HG03575 (cell line): Measurements from ENCODE around the gene PLEKHA7.

ENCODE experiments used
- ATAC-seq: cut with Tn5 transposase; IDR thresholded peaks from one replicate; pipeline ENCODE4 v1.9.1; 2021; ENCODE audit not compliant: unreplicated experiment, insufficient number of reproducible peaks, low FRiP score; ENCODE audit errors: extremely low read depth

Gene PLEKHA7

DNA sequence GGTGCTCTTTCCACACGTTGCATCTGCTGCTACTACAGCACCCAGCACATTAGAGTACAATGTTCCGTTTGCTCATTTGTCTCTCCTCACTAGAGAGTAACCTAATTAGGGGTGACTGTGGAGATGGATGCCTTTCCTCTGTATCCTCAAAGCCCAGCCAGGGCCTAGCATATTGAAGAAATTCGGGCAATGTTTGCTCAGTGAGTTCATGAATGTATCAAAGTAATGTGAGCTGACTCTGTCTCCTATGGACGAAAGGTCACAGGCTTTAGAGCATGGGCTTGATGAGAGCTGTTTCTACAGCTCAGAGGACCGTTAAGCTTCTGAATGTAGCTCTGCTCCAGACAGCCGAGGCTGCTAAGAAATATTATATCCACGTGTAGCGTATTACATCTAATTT lies 208.3 kb downstream of the PLEKHA7 start:
- ATAC-seq: no peak

DNA sequence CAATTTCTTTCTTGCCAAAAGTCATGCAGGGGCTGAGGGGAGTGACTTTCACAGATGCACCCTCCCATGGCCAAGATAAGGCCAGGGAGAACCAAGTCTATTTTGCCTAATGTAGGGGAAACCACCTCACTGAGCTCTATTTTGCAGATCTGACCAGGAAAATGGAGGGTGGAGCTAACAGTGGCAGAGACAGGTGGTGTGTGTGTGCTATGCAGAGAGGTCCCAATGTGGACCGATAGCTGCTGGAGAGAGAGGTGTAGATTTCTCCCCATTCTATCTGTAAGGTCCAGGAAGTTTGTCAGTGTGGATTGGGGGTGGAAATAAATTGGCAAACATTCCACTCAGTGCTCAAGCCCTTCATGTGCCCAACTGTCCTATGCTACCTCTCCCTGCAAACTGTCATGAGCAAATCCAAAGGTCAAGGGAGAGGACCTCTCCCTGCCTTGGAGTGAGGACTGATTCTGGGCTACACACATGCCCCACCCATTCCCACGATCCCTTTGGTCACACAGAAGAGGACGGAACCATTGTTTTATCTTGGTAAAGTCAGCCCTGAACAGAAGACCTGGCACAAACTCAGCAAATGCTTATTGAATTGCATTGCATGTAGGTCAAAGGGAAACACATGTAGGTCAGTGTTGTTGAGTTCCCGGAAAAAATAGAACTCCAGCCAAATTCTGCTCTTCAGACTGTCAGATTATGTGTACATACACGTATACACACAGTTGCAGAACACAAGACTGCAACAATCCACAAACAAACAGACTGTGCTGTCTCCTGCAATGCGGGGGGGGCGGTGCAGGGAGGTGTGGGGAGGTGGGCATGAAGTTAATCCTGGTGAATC lies 209.9 kb downstream of the PLEKHA7 start:
- no peak for ATAC-seq

DNA sequence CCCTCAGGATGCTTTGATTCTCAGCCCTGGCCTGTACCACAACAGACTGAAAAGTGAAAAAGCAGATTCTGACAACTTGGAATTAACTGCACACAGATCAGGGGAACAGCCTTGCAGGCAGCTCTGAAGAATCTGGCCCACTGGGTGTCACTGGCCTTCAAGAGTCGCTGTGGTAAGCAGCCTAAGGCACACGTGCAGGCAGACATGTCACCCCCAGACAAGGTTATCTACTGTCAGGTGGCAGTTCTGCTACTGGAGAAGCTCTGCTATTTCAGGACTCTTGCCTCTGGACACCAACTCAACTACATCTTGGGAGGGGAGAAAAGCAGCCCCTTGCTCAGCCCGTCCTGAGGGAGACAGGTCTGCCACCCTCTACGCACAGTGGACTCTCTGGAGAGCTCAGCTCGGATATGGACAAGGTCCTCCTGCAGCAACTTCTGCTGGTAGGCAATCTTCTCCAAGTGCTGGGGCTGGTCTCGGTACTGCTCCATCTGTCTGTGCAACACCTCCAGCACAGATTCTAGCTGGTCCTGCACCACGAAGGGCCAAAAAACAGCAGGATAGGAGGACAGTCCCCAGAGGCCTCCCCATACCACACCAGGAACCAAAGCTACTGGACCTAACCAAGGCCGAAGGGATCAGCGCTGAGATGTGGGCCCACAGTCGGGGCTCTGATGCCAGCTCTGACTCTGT lies 212.8 kb downstream of the PLEKHA7 start:
- ATAC-seq: no peak

DNA sequence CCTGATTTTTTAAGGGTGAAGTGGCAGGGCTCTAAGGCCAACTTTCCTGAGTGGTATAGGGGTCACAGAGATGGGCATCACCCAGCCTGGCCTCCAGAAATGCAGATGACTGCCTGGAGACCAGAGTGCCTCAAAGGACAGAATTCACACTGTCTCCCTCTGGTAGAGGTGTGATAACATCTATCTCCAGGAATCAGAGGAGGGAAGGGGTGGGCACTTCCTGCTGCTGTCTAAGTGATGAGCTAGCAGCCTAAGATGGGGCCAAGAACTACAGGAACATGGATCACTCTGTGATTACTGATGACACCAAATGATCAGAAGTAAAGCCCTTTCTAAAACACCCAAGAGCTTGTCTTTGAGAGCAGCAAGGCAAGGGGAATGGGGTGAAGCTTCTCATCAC lies 213.8 kb downstream of the PLEKHA7 start:
- no peak for ATAC-seq

DNA sequence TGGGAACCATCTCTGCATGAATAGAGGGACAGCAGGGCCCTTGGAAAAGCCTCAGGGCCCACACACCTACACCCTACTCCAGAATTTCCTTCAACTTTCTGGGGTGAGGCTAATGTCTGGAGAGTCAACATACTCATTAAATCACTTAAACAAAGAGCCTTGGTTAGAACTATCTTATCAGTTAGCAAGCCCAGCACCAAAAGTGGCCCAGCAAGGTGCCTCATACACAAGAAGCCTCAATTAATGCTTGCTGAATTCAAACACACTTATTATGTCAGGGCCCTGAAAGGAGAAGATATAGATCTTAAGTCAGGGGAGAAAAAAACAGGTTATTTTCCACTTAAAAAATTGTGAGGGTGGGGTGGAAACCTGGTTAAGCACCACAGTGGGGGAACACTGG lies 214.3 kb downstream of the PLEKHA7 start:
- ATAC-seq: no peak

DNA sequence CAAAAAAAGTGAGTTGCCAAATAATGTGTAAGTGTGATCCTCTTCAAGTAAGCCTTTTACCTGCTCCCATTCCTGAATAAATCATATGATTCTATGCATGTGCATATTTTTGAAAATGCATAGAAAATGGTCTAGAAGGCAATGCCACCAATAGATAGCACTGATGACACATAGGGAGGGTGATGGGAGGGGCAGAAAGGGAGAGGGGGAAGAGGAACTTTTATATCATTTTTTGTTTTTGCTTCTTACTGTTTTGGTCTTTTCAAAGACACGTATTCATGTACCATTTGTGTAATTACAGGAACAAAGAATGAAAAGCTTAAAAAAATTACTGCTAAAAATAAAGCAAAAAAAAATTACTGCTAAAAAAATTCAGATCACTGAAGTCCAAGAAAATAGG lies 215.0 kb downstream of the PLEKHA7 start:
- no peak for ATAC-seq

DNA sequence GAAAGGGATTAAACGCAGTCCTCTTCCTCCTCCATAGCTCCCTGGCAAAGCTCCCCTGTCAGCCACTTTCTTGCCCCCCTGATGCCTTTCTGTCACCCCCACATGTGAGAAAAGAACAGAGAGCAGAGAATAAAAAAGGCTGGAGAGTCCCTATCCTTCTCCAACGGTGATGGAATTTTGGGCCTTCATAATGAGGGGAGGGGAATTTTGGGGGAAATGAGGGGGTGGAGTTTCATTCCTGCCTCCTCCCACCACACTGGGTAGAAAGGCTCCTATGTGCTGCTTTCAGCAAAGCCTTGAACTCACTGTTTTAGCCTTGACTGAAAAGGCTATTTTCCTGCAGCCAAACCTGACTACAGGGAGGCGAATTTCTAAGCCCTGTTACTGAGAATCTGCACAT lies 216.4 kb downstream of the PLEKHA7 start:
- no peak for ATAC-seq

DNA sequence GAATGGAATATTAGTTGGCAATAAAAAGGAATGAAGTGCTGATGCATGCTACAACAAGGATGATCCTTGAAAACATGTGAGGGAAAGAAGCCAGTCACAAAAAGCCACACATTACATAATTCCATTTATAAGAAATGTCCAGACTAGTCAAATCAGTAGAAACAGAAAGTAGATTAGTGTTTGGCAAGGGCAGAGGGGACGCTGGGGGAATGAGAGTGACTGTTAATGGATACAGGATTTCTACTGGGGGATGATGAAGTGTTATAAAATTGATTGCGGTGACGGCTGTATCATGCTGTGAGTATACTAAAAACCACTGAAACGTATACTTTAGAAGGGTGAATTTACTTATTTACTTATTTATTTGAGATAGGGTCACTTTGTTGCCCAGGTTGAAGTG lies 217.9 kb downstream of the PLEKHA7 start:
- ATAC-seq: no peak

DNA sequence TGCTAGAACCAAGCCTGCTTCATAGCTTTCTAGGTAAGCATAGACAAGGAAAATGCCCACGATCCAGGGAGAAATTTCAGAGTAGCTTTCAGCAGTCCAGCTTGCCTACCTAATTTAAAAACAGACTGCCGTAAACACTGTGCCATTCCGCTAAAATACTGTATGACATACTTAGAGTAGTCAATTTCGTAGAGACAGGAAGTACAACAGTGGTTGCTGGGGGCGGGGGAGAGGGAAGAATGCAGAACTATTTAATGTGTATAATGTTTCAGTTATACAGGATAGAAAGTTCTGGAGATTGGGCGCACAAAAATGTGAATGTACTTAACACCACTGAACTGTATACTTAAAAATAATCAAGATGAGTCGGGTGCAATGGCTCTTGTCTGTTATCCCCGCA lies 219.1 kb downstream of the PLEKHA7 start:
- ATAC-seq: no peak

DNA sequence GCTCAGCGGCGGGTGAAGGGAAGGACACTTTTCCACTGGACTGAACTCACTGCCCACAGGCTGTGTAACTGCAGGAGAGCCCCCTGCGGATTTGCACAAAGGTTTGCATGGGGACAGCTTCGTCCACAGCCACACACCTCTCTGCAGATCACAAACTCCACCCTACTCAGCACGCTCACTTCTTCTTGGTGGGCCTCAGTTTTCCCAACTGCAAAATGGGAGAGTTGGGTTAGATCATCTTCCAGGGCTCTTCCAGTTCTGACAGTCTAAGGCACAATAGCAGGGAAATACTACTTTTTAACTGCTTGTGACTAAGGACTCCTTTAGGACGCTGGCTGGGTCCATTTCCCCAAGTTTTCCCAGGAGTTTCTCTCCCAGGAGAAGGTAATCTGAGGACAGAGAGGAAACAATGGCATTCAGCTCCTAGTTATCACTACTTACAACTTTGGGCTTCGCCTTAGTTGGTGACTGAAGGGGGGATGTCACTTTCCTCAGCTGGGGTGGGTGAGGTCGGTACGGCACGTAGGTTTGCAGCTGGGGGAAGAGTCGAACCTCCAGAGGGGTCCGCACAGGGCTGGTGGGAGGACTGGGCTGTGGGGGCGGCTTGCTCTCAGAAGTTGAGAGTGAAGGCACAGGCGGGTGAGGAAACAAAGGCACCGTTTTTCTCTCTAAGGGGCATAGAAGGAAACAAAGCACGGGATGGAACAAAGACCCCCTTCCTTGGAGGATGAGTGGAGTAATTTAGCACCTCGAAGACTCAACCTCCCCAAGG lies 220.0 kb downstream of the PLEKHA7 start:
- no peak for ATAC-seq

DNA sequence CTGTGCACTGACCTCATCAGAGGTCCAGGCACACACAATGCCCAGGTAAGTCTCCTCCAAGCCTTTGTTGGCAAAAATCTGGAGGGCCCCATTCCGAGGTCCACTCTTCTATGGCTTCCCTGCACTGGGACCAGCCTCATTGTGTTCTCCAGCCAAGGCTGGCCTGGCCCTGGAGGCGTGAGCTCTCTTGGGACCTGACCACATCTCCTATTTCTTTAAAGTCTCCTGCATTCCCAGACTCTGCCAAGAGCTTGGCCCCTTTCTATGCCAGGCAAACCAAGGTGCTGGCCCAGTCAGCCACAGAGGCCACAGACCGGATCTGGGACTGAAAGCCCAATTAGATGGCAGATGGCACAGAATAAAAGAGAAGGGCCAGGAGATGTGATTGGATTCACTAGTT lies 220.7 kb downstream of the PLEKHA7 start:
- ATAC-seq: no peak

DNA sequence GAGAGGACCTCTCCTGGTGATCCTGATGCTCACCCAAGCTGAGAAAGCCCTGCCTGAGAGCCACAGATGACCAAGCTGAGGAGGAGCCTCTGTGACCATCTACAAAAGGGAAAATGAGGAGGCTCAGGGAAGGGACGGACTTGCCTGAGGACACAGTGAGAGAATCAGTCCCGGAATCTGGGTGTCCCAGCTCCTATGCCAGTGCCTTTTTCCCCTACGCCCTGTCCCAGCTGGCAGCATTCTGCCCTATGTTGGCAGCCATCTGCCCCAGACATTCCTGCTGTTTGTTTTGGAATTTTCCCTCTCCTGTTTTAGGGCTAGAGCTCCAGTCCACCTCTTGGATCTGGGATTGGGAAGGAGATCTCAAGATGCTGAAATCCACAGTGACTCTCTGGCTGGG lies 221.2 kb downstream of the PLEKHA7 start:
- no peak for ATAC-seq

DNA sequence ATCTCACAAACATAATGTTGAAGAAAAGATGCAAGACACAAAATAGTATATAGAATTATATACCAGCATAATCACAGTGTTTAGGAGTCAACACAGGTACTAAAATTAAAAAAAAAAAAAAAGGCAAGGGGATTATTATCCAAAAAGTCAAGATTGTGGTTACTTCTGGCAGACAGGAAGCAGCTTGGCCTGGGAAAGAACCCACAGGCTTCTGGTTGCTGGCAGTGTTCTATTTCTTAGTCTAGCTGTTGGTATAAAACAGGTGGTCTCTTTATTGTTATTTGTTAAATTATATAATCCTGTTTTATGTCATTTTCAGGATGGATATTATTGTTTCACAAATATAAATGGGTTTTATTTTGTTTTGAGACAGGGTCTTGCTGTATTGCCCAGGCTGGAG lies 221.8 kb downstream of the PLEKHA7 start:
- no peak for ATAC-seq

DNA sequence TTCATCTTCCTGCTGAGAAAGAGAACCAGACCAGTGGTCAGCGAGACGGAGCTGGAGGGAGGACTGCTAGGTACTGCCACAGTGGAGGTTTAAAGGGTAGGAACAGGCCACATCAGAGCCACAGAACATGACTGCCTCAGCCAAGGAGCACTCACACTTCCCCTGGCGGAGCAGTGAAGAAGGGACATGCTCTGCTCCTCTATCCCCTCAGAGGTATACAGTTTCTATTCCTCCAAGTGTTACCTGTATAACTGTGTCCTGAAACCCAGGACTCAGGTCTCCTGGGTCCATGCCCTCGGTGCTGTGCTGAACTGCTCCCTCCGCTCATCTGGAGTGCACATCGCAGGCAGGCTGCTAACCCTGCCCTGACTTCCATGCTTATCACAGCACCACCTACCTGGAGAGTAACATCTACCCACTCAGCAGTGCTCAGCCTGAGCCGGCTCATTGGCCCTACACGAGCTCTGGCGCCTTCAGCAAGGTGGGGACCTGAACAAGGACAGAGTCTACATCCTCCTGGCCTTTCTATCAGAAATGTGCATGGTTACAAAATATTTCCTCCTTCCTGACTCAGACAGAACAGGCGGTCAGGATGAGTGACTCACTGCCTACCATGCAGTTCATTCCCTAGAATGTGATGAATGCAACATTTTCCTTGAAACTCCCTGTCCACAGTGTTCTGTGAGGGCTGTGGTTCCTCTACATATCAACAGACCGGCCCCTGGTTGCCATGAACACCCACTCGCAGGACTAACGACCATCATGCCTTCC lies 222.8 kb downstream of the PLEKHA7 start:
- ATAC-seq: no peak

DNA sequence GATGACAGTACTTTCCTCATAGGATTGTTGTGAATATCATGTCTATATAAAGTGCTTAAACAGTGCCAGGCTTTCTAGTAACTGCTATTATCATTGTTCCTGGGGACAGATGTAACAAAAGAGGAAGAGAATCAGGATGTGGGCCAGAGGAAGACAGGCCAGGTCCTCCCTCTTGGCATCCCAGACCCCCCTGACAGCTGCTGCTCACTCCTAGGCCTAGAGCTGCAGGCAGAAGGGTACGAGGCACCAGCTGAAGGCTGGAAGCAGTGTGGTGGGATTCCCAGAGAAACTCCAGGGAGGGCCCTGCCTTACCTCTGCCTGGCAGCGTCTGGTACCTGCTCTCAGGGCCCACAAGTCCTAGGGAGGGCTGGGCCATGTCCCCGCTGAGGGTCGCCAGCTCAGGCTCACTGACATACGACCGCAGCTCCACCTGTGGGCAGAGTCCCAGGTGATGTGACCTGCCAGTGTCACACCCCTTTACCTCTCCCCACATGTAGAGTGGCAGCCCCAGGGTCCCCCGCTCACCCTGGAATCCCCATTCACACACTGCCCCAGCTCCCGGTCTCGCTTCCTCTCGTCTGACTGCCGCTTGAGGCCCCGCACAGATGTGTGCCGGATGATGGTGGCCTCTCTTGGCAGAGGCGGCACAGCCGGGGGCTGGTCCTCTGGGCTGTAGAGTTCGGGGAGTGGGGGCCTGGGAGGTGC lies 223.6 kb downstream of the PLEKHA7 start:
- ATAC-seq: no peak

DNA sequence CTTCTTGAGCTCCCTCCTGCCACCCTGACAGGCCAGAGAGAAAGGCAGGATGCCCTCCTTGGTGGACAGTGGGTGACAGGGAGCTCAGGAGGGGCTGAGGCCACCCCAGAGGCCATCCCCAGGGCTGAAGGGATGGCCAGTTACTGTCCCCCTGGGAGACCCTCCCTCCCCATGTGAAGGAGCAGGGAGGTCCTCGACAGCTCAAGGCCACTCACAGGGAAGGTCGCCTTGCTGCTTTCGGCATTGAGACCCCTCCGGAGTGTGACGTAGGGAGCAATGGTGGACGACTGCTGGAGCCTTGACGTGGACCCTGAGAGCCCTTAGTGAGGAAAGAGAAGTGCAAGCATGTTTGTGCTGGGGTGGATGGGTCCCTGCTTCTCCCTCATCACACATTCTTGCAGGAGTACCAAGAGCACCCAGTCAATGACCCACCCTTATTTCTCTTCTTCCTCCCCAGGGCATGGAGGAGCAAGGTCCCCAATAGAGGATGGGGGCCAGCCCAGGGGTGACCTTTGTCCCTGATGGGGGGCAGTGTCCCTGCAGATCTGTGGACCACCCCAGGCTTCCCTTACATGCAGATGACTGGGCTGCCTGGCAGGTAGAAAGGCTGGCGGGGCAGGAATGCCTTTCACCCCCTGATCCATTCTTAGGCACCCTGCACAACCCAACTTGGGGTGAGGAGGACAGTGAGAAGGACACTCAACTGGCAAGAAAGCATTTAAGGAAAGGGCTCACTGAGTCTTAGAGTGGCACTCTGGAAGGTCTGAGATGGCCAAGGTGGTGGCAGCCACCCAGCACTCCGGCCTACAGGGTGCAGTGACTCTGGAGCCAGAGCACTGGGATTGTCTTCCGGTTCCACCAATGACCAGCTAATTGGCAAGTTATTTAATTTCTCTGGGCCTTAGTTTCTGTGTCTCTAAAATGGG lies 224.4 kb downstream of the PLEKHA7 start:
- ATAC-seq: no peak

DNA sequence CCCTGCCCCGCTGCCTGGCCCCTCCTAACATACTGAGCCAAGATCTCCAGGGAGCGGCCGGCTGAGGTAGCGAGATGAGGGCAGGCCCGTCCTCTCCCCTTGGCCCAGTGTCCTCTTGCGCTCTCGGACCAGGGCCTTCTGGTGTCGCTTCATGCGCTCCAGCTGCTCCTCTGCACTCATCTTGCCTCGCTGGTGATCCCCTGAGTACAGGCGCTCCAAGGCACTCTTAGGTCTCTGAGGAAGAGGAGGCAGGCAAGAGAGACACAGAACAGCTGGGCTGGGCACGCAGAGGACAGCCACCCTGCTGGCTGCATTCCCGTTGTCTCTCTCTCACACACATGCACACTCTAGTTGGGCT lies 225.2 kb downstream of the PLEKHA7 start:
- no peak for ATAC-seq
